ENCODE data around the gene RNF17. TPM values are rescaled to one million over a fixed set of nuclear protein-coding genes. Genes with fewer than 3 reads are reported as not detected.

RNF17 gene
- total and polyA plus RNA-seq, 10 of the 15 experiments (the other 5 are each of a cell fraction or from before 2014, with no cell fraction given) = not detected

GRCh38 chr13:24842549-24843274 lies 78.7 kb downstream of the RNF17 start (continued):
- no peak for TF ChIP-seq IRF5 (IDR thresholded peaks at IDR 0.05; ENCODE audit: borderline replicate concordance)
- TF ChIP-seq TCF3 (IDR thresholded peaks at IDR 0.05; ENCODE audit: borderline replicate concordance, insufficient read depth, low read depth, low read length) = no peak
- TF ChIP-seq ATF7 (IDR thresholded peaks at IDR 0.05; ENCODE audit: low read depth) = no peak
- no peak for TF ChIP-seq POU2F2 (IDR thresholded peaks at IDR 0.05; ENCODE audit: borderline replicate concordance, low read depth, low read length)
- TF ChIP-seq CUX1 (IDR thresholded peaks at IDR 0.05; ENCODE audit: insufficient replicate concordance, low read depth, low read length) = no peak

Data from GM12878 (cell line).